Activated naive CD4-positive, alpha-beta T cell treated with anti-CD3 and anti-CD28 coated beads, Interleukin-2, amount 50 U/mL, for 72 hours (primary cell): ENCODE data around the gene TOP3B. TPM values are rescaled to one million over a fixed set of nuclear protein-coding genes. Genes with fewer than 3 reads are reported as not detected.

Experiments
- ATAC-seq, 2 donors: fragments of 150-1000 bp; cut with Tn5 transposase; 2 replicates each; pipeline ENCODE4 v1.10.0; 2021; ENCODE audit warnings: mild to moderate bottlenecking in 2 of 2, moderate library complexity in 2 of 2
- DNase-seq, 2 donors: peaks; one replicate each; pipeline ENCODE4 v3.0.0; 2021 to 2022; ENCODE audit warnings: low spot score in 2 of 2
- H3K27ac Mint-ChIP-seq, 2 donors: one replicate each; pipeline ENCODE4 v1.8.0; 2022; ENCODE audit warnings: mild to moderate bottlenecking in 2 of 2, mixed read lengths in 2 of 2
- H3K36me3 Mint-ChIP-seq, 2 donors: one replicate each; pipeline ENCODE4 v1.8.0; 2022; ENCODE audit warnings: mixed read lengths in 2 of 2
- H3K9me3 Mint-ChIP-seq, 2 donors: one replicate each; pipeline ENCODE4 v1.8.0; 2022; ENCODE audit warnings: mixed read lengths in 2 of 2
- total RNA-seq, 2 donors: library from RNA; stranded (reverse); gene quantifications; one replicate each; pipeline ENCODE4 v1.2.3, GENCODE V29; 2022

Gene TOP3B
- total RNA-seq, 2 donors from 2014 or later: 41.4 to 42.7 TPM

DNA sequence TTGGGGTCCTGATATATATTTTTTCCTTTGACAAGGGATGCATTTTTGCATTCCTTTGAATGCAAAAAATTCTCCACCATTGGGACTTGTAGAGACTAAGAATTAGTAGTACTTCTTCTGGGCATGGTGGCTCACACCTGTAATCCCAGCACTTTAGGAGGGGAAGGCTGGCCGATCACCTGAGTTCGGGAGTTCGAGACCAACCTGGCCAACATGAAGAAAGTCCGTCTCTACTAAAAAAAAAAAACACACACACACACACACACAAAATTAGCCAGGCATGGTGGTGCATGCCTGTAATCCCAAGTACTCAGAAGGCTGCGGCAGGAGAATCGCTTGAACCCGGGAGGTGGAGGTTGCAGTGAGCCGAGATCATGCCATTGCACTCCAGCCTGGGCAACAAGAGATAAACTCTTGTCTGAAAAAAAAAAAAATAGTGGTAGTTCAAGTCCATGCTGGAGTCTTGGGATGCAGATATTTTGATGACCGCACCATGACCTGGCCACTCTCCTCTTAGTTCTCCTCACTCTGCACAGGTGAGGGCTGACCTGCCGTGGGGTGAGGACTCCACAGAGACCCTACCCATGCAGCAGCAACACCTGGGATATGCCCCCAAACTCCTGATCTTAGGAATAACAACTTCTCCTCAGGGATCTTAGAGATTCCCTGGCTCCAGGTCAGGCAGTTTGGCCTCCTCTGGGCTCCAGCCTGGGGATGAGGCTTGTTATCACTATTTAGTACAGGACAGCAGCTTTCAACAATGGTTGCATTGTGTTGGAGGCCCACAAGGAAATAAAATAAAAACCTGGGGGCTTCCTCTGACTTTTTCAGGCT is 36.5 kb upstream of the TOP3B start:
- no peak for ATAC-seq
- DNase-seq: no peak
- Mint-ChIP-seq H3K36me3 (no peaks in the 10 kb centered on the region), H3K27ac (no peak overlapping the region), H3K9me3 (no peaks in the 10 kb centered on the region)

DNA sequence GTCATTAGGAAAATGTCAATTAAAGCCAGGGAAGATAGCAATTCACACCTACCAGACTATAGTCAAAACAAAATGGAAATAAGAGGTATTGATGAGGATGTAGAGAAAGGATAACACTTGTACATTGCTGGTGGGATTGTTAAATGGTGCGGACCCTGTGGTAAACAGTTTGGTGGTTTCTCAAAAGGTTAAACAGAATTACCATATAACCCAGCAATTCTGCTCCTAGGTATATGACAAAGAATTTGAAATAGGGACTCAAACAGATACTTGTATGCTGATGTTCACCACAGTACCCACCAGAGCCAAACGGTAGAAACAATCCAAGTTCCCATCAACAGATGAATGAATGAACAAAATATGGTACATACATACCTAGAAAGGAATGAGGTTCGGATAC is 33.0 kb upstream of the TOP3B start:
- ATAC-seq (no peak), DNase-seq (no peak)
- Mint-ChIP-seq H3K36me3 (no peaks in the 10 kb centered on the region), H3K9me3 (no peaks in the 10 kb centered on the region), H3K27ac (no peak overlapping the region)

DNA sequence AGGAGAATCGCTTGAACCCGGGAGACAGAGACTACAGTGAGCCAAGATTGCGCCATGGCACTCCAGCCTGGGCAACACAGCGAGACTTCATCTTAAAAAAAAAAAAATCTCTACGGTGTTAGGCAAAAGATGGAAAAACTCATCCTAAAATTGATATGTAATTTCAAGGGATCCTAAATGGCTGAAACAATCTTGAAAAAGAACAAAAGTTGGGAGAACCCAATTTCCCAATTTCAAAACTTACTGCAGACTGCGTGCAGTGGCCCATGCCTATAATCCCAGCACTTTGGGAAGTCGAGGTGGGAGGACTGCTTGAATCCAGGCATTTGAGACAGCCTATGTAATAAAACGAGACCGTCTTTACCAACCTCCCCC is 31.7 kb upstream of the TOP3B start:
- DNase-seq (no peak), ATAC-seq (no peak)
- Mint-ChIP-seq H3K27ac (no peak overlapping the region), H3K36me3 (no peaks in the 10 kb centered on the region), H3K9me3 (no peaks in the 10 kb centered on the region)

DNA sequence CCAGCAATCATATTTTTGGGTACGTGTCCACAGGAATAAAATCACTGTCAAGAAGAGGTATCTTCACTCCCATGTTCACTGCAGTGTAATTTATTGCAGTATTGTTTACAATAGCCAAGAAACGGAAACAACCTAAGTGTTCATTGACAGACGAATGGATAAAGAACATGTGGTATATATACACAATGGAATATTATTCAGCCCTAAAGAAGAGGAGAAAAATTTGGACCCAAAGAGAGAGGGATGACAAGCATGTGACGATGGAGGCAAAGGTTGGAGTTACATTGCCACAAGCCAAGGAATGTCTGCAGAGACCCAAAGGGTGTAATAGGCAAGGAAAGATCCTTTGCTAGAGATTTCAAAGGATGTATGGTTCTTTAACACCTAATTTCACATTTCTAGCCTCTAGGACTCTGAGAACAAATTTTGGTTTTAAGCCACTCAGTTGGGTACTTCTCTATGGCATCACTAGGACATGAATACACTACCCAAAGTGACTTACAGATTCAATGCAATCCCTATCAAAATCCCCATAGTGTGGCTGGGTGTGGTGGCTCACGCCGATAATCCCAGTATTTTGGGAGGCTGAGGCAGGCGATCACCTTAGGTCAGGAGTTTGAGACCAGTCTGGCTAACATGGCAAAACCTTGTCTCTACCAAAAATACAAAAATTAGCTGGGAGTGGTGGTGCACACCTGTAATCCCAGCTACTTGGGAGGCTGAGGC is 31.1 kb upstream of the TOP3B start:
- Mint-ChIP-seq H3K9me3 (no peaks in the 10 kb centered on the region), H3K27ac (no peak overlapping the region), H3K36me3 (no peaks in the 10 kb centered on the region)
- DNase-seq: no peak
- ATAC-seq: no peak

DNA sequence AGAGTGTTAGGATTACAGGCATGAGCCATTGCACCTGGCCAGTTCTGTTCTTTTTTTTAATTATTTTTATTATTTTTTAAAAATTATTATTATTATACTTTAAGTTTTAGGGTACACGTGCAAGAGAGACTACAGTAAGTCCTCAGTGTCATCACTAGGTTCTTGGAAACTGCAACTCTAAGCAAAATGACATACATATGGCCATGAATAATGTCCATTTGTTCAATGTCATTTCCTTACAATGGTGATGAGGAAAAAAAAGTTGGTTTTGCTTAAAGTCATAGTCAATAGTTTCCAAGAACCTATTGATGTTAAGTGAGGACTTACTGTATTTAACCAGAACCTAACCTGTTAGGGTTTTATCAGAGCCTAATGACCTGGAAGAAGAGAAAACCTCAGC is 29.4 kb upstream of the TOP3B start:
- Mint-ChIP-seq H3K27ac (no peak overlapping the region), H3K36me3 (no peaks in the 10 kb centered on the region), H3K9me3 (no peaks in the 10 kb centered on the region)
- no peak for DNase-seq
- no peak for ATAC-seq

DNA sequence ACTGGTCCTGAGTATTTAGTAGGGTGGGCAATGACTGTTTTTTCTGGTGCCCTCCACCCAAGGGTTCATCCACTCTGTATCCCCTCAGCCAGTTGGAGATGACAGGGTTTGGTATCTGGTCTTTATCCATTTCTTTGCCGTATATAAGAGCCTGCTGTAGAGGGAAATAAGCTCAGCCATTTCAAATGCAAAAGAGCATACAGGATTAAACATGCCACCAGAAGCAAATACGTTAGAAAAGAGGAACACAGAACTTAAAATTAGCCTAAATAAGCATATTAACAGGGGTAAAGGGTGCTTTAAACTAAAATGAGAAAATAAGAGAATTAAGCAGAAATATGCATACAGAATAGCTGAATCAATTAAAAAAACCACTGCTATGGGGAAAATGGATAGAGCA is 27.8 kb upstream of the TOP3B start:
- no peak for DNase-seq
- Mint-ChIP-seq H3K36me3 (no peaks in the 10 kb centered on the region), H3K27ac (no peak overlapping the region), H3K9me3 (no peaks in the 10 kb centered on the region)
- ATAC-seq: no peak

DNA sequence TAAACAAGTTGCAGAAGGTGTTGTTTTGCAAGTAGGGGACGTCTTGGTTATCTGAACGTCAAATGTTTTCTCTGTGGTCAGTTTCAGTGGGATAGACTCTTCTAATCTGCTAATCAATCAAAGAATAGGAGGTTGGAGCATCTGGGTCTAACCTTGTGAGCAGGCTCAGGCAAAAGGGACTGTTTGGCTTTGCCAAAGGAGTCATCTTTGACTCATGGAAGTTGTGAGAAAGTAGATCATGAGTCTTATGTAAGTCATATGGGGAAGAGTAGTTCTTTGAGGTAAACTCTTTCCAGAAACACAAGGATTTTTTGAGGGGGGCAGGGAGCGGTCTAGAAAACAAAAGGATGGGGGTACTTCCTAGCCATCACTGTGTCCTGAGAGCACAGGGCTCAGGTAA is 27.1 kb upstream of the TOP3B start:
- Mint-ChIP-seq H3K9me3 (no peaks in the 10 kb centered on the region), H3K36me3 (no peaks in the 10 kb centered on the region), H3K27ac (no peak overlapping the region)
- ATAC-seq: peak; percentile 29 to 55
- no peak for DNase-seq

DNA sequence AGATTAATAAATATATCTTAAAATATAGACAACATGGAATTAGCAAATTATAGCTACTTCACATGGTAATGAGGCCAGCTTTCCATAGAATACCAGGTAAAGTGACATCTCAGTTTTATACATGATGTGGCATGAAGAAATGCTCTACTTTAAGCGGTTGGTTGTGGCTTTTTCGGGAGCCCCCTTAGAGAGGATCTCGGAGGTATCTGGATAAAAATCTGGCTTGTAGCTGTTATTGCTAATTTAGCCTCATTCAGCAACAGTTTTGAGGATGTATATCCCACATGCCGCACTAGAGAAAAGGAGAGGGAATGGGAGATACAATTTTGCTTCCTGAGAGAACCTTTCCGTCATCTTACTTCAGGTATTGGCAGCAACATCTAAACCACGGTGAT is 24.0 kb upstream of the TOP3B start:
- no peak overlapping the region for H3K27ac Mint-ChIP-seq
- ATAC-seq (no peak), DNase-seq (no peak)
- H3K9me3 Mint-ChIP-seq: no peaks in the 10 kb centered on the region
- H3K36me3 Mint-ChIP-seq: no peaks in the 10 kb centered on the region

DNA sequence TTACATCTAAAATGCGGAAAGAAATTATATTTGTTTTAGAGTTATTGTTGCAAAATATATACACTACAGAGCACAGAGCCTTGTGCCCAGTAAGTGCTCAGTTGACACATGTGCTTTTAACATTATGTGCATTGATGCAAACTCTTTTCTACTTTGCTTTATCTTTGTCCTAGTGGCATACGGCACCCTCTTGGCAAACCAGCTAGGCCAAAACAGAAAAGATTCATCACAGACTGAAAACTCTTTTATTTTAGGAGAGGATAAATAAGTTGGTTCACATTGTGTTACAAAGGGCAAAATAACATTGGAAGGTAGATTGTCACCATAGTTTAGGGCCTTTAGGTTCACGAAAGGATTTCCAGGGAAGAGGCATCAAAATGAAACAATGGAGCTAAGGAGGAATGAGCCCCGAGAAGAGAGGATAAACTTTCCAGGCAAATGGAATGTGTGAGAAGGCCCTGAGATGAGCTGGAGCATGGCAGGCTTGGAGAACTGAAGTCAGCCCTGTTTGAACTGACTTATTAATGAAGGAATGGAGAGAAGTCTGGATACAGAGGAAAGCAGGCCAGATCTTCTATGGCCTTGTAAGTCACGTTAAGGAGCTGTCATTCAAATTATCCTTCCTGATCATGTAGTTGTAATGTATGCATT is 23.5 kb upstream of the TOP3B start:
- Mint-ChIP-seq H3K36me3 (no peaks in the 10 kb centered on the region), H3K9me3 (no peaks in the 10 kb centered on the region), H3K27ac (no peak overlapping the region)
- ATAC-seq: no peak
- DNase-seq: no peak

DNA sequence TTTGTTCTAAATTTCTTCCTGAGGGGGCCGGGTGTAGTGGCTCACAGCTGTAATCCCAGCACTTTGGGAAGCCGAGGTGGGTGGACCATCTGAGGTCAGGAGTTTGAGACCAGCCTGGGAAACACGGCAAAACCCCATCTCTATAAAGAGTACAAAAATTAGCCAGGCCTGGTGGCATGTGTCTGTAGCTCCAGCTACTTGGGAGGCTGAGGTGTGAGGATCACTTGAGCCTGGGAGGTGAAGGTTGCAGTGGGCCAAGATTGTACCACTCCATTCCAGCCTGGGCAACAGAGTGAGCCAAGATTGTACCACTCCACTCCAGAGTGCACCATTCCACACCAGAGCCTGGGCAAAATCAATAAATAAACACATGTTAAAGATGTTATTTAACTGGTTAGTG is 20.6 kb upstream of the TOP3B start:
- no peaks in the 10 kb centered on the region for H3K9me3 Mint-ChIP-seq
- no peaks in the 10 kb centered on the region for H3K36me3 Mint-ChIP-seq
- DNase-seq (no peak), ATAC-seq (no peak)
- no peak overlapping the region for H3K27ac Mint-ChIP-seq

DNA sequence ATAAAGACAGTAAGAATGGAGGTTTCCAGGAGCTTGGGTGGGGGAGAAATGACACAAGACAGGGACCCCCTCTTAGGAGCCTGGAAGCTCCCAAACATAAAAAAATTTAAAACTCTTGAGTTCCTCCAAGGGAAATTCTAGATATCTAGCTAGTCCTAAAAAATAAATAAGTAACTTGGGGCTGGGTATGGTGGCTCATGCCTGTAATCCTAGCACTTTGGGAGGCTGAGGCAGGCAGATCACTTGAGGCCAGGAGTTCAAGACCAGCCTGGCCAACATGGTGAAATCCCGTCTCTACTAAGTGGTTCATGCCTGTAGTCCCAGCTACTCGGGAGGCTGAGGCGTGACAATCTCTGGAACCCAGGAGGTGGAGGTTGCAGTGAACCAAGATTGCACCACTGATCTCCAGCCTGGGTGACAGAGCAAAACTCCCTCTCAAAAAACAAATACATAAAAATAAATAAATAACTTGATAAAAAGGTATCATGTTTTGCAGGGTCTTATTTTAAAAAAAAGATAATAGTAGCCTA is 20.0 kb upstream of the TOP3B start:
- Mint-ChIP-seq H3K36me3 (no peaks in the 10 kb centered on the region), H3K9me3 (no peaks in the 10 kb centered on the region), H3K27ac (no peak overlapping the region)
- DNase-seq (no peak), ATAC-seq (no peak)

DNA sequence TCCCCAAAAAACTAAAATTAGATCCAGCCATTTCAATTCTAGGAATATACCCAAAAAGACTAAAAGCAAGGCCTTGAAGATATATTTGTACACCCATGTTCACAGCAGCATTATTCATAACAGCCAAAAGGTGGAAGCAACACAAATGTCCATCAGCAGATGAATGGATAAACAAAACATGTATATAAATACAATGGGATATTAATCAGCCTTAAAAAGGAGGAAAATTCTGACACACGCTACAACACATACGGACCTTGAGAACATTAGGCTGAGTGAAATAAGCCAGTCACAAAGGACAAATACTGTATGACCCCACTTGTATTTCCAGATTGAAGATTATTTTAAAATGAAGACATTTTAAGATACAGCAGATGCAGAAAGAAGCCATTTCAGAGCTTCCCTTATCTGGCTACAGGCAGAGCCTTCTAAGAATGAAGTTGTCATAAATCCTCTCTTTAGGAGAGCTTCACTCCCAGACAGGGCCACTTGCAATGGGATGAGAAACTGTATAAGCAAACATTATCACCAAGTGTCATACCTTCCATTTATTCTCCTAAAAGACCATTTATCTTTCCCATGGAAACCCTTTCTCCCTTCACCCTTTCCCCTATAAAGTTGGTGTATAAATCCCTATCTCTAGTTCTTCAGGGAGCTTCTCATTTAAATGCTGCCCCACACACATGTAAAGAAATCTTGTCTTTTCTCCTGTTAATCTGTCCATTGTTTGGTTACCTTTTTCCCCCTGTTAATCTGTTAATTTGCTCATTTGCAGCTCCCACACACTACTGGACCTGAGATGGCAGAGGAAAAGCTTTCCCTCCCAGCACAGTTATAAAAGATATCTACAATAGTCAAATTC is 19.3 kb upstream of the TOP3B start:
- H3K27ac Mint-ChIP-seq: no peak overlapping the region
- no peak for ATAC-seq
- no peaks in the 10 kb centered on the region for H3K9me3 Mint-ChIP-seq
- H3K36me3 Mint-ChIP-seq: no peaks in the 10 kb centered on the region
- no peak for DNase-seq

DNA sequence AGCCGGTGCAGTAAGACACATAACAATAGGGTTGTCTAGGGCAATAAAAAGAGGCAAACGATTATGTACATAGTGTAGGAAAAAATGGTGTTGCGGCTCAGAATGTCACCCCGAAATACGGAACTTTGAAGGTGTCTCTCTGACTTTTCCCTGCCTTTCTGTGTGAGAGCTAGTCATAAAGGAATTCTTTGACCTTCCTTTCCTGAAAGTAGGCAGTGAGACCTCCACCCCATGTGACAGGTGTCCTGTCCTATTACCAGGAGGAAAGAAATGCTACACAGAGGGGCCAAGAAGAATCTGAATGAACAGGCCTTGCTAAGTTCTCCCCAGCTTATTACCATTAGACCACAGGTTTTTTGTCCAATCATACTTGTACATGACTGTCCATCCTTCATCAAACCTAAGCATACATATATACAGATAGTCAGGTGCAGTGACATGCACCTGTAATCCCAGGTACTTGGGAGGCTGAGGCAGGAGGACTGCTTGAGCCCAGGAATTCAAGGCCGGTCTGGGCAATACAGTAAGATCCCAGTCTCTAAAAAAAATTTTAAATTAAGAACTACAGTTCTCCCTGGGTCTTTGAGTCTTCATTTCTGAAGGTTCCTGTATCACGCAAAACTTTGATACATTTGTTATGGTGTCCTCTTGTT is 16.1 kb upstream of the TOP3B start:
- no peak overlapping the region for H3K27ac Mint-ChIP-seq
- no peaks in the 10 kb centered on the region for H3K9me3 Mint-ChIP-seq
- H3K36me3 Mint-ChIP-seq: no peaks in the 10 kb centered on the region
- DNase-seq (no peak), ATAC-seq (no peak)

DNA sequence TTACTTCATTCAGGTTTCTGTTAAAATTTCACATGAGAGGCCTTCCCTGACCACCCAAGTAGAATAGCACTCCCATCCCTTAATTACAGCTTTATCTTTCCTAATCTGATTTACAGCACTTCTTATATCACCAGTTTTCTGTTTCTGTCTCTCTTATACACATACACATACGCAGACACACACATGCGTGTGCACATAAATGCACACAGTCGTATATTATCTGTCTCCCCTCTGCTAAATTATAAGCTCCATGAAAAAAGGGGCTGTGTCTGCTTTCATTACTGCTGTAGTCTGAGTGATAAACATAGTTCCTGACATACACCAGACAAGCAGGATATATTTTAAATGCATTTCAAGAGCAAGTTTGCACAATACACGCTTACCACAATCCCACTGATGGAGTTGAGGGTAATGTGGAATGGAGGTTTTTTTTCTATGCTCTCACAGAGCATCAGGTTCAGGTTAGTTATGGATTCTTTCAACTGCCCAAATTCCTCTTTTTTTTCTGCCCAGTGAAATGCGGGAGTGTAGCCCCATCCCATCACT is 13.7 kb upstream of the TOP3B start:
- H3K36me3 Mint-ChIP-seq: no peaks in the 10 kb centered on the region
- ATAC-seq (no peak), DNase-seq (no peak)
- H3K27ac Mint-ChIP-seq: no peak overlapping the region
- no peaks in the 10 kb centered on the region for H3K9me3 Mint-ChIP-seq

DNA sequence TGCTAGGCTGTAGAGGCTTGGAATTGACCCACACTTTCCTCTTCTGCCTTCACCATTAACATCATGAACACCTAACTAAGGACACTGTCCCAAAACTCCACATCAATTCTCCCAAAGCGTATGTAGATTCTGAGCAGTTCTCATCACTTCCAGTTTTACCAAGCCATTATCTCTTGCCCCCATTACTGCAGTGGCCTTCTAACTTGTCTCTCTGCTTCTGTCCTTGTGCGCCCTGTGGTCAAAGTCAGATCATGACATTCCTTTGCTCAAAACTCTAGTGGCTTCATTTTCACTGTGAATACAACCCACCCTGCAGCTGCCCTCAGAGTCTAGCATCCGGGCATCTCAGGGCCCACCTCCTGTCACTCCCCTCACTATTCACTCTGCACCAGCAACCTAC is 13.1 kb upstream of the TOP3B start:
- Mint-ChIP-seq H3K9me3 (no peaks in the 10 kb centered on the region), H3K27ac (no peak overlapping the region), H3K36me3 (no peaks in the 10 kb centered on the region)
- DNase-seq (no peak), ATAC-seq (no peak)

DNA sequence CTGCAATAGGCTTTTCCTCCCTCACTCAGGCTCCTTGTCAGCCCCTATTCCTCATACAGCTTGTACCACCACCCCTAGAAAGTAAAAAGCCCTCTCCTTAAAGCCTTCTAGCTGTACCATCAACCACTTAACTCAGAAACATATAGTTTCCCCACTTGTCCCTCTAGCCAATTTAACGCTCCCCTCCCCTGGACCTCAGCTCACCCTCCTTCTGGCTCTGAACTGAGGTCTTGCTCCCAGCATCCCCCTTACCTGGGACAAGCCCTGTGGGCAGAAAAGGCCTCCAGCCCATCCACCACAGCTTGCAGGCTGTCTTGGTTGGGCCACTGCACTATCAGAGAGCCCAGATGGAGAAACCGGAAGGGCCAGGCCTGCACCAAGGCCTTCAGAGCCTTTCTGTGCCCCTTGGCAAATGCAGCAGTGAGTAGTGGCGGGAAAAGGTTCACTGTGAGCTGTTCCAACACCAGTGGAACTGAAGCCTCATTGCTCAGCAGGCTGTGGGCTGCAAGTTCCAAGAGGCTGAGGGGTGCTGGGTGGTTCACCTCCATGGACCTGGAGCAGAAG is 12.4 kb upstream of the TOP3B start:
- ATAC-seq (no peak), DNase-seq (no peak)
- Mint-ChIP-seq H3K36me3 (no peaks in the 10 kb centered on the region), H3K27ac (no peak overlapping the region), H3K9me3 (no peaks in the 10 kb centered on the region)
